KG1 (cell line): ENCODE data around the gene EEA1.

Source experiments
- DNase-seq: peaks from one replicate; lab custom pipeline; 2025; lab: John Stamatoyannopoulos, UW

The EEA1 gene

GRCh38 chr12:92747151-92747550 lies 181.9 kb downstream of the EEA1 start:
- no peak for DNase-seq

GRCh38 chr12:92745856-92746550 lies 183.1 kb downstream of the EEA1 start:
- no peak for DNase-seq

GRCh38 chr12:92743026-92743425 lies 186.1 kb downstream of the EEA1 start:
- DNase-seq: no peak

GRCh38 chr12:92740411-92740810 lies 188.7 kb downstream of the EEA1 start:
- no peak for DNase-seq

GRCh38 chr12:92739113-92739512 lies 190.0 kb downstream of the EEA1 start:
- DNase-seq: no peak

GRCh38 chr12:92737855-92738850 lies 190.9 kb downstream of the EEA1 start:
- no peak for DNase-seq

GRCh38 chr12:92736605-92737004 lies 192.5 kb downstream of the EEA1 start:
- DNase-seq: no peak

GRCh38 chr12:92735131-92735721 lies 193.9 kb downstream of the EEA1 start:
- no peak for DNase-seq

GRCh38 chr12:92733661-92734060 lies 195.4 kb downstream of the EEA1 start:
- no peak for DNase-seq

- no peak for DNase-seq
These were observed 195.9 kb downstream of the EEA1 start for GRCh38 chr12:92733181-92733580.

- no peak for DNase-seq
These were observed 196.4 kb downstream of the EEA1 start for GRCh38 chr12:92732716-92733115.

GRCh38 chr12:92732216-92732615 lies 196.9 kb downstream of the EEA1 start:
- DNase-seq: no peak

GRCh38 chr12:92730758-92731157 lies 198.3 kb downstream of the EEA1 start:
- DNase-seq: no peak

- DNase-seq: no peak
These were observed 199.3 kb downstream of the EEA1 start for GRCh38 chr12:92729773-92730305.

GRCh38 chr12:92726850-92727249 lies 202.2 kb downstream of the EEA1 start:
- DNase-seq: no peak

GRCh38 chr12:92722897-92723296 lies 206.2 kb downstream of the EEA1 start:
- DNase-seq: no peak

GRCh38 chr12:92721656-92722055 lies 207.4 kb downstream of the EEA1 start:
- no peak for DNase-seq

- DNase-seq: no peak
These were observed 208.0 kb downstream of the EEA1 start for GRCh38 chr12:92721130-92721529.
